C4-2B (cell line): ENCODE results near the gene ADGRA1.

Experiments
- ZFX ChIP-seq: fragments of 450-650 bp; IDR thresholded peaks from 2 replicates; pipeline ENCODE4 v1.6.1; 2017
- TF ChIP-seq, protein P1 (sequence below): fragments of 450-650 bp; conservative IDR thresholded peaks from 2 replicates; pipeline ENCODE4 v1.5.1; 2017; ENCODE audit warnings: mild to moderate bottlenecking

DNA sequence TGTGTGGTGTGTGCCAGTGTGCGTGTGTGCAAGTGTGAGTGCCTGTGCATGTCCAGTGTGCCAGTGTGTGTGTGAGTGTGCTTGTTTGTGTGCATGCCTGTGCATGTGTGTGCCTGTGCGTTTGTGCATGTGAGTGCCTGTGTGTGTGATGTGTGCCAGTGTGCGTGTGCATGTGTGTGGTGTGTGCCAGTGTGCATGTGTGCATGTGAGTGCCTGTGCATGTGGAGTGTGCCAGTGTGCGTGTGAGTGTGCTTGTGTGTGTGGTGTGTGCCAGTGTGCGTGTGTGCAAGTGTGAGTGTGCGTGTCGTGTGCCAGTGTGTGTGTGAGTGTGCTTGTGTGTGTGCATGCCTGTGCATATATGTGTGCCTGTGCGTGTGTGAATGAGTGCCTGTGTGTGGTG lies 33.8 kb downstream of the ADGRA1 start:
- TF ChIP-seq, protein P1, sequence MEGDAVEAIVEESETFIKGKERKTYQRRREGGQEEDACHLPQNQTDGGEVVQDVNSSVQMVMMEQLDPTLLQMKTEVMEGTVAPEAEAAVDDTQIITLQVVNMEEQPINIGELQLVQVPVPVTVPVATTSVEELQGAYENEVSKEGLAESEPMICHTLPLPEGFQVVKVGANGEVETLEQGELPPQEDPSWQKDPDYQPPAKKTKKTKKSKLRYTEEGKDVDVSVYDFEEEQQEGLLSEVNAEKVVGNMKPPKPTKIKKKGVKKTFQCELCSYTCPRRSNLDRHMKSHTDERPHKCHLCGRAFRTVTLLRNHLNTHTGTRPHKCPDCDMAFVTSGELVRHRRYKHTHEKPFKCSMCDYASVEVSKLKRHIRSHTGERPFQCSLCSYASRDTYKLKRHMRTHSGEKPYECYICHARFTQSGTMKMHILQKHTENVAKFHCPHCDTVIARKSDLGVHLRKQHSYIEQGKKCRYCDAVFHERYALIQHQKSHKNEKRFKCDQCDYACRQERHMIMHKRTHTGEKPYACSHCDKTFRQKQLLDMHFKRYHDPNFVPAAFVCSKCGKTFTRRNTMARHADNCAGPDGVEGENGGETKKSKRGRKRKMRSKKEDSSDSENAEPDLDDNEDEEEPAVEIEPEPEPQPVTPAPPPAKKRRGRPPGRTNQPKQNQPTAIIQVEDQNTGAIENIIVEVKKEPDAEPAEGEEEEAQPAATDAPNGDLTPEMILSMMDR = no peak
- no peak for TF ChIP-seq ZFX
